PC-3 (cell line): ENCODE data around the gene OPN3. TPM values are rescaled to one million over a fixed set of nuclear protein-coding genes. Genes with fewer than 3 reads are reported as not detected.

Experiments
- ATAC-seq: fragments of 200-7000 bp; cut with Tn5 transposase; 2 replicates; pipeline ENCODE4 v1.9.1; 2020; ENCODE audit warnings: mild to moderate bottlenecking, moderate library complexity
- BruUV-seq: library from RNA; stranded (reverse); fragments of 400-500 nt; replicated peaks from 2 replicates; lab custom pipeline; 2021; lab: Mats Ljungman, UMichigan
- CTCF ChIA-PET: fragments of 300-600 bp; sonication (Branson Sonifier 250); formaldehyde crosslinking; loops from one replicate; lab custom pipeline; 2022; ENCODE audit warnings: antibody characterized with exemption; lab: Charles Lee
- POLR2A ChIA-PET: fragments of 300-600 bp; sonication (Branson Sonifier 250); formaldehyde crosslinking; loops from one replicate; lab custom pipeline; 2022; ENCODE audit warnings: antibody characterized with exemption; ENCODE audit not compliant: unreplicated experiment; lab: Charles Lee
- DNase-seq: peaks from one replicate; pipeline ENCODE4 v3.0.0-alpha.2; 2015
- H2AFZ ChIP-seq: fragments of 300-600 bp; sonication (generic); 2 replicates; pipeline ENCODE4 v1.6.0; 2016; ENCODE audit warnings: antibody characterized with exemption, low read length
- H3F3A ChIP-seq: fragments of 300-600 bp; sonication (generic); one replicate; pipeline ENCODE4 v1.6.0; 2017; ENCODE audit warnings: antibody characterized with exemption, low read length, control low read depth, mild to moderate bottlenecking; ENCODE audit not compliant: unreplicated experiment
- H3K27ac ChIP-seq: fragments of 300-600 bp; sonication (generic); 2 replicates; pipeline ENCODE4 v1.5.1; 2016; ENCODE audit warnings: mild to moderate bottlenecking, low read length
- H3K27me3 ChIP-seq: fragments of 300-600 bp; sonication (generic); 2 replicates; pipeline ENCODE4 v1.6.1; 2016; ENCODE audit warnings: low read length, mixed read lengths
- H3K36me3 ChIP-seq: fragments of 300-600 bp; sonication (generic); 2 replicates; pipeline ENCODE4 v1.6.1; 2016; ENCODE audit warnings: low read depth, mixed run types, low read length, mixed read lengths
- H3K4me1 ChIP-seq: fragments of 300-600 bp; sonication (generic); 2 replicates; pipeline ENCODE4 v1.5.1; 2016; ENCODE audit warnings: low read length; ENCODE audit not compliant: insufficient read depth
- H3K4me2 ChIP-seq: fragments of 300-600 bp; sonication (generic); 2 replicates; pipeline ENCODE4 v1.6.0; 2016; ENCODE audit warnings: low read length
- H3K4me3 ChIP-seq: fragments of 300-600 bp; sonication (generic); 2 replicates; pipeline ENCODE4 v1.5.1; 2016; ENCODE audit warnings: mild to moderate bottlenecking, low read length, mixed read lengths
- H3K79me2 ChIP-seq: fragments of 300-600 bp; sonication (generic); 2 replicates; pipeline ENCODE4 v1.6.1; 2017; ENCODE audit warnings: low read length, mixed read lengths
- H3K9ac ChIP-seq: fragments of 300-600 bp; sonication (generic); 2 replicates; pipeline ENCODE4 v1.6.0; 2016; ENCODE audit warnings: mild to moderate bottlenecking, low read length
- H3K9me2 ChIP-seq: fragments of 300-600 bp; sonication (generic); replicated peaks from 2 replicates; pipeline ENCODE4 v1.6.1; 2016; ENCODE audit warnings: mixed run types, low read length, mixed read lengths
- H3K9me3 ChIP-seq: fragments of 300-600 bp; sonication (generic); 2 replicates; pipeline ENCODE4 v1.6.1; 2016; ENCODE audit warnings: low read length, mixed read lengths
- H4K20me1 ChIP-seq: fragments of 300-600 bp; sonication (generic); 2 replicates; pipeline ENCODE4 v1.6.1; 2016; ENCODE audit warnings: low read length, mixed read lengths
- EZH2 ChIP-seq: fragments of 300-600 bp; sonication (generic); IDR thresholded peaks from one replicate; pipeline ENCODE4 v1.6.1; 2017; ENCODE audit warnings: antibody characterized with exemption, mild to moderate bottlenecking, low read length; ENCODE audit not compliant: unreplicated experiment
- EZH2phosphoT487 ChIP-seq: fragments of 300-600 bp; sonication (generic); IDR thresholded peaks from 2 replicates; pipeline ENCODE4 v1.6.1; 2018; ENCODE audit warnings: mild to moderate bottlenecking, antibody characterized with exemption, low read length, borderline replicate concordance
- intact Hi-C: fragments of 100-400 bp; cut with micrococcal nuclease; formaldehyde crosslinking; loops from 2 replicates; pipeline ENCODE4 v1.9.0; 2023
- total RNA-seq: library from RNA; depleted of rRNA; stranded (reverse); fragments of >200 nt; gene quantifications from 2 replicates; pipeline ENCODE4 v1.2.3, GENCODE V29; 2014
- TF ChIP-seq, protein P1 (sequence below): fragments of 300-600 bp; sonication (generic); conservative IDR thresholded peaks from 2 replicates; pipeline ENCODE4 v1.5.1; 2017; ENCODE audit warnings: antibody characterized with exemption, low read depth, mild to moderate bottlenecking, low read length

OPN3 gene
- total RNA-seq, 1 experiment from 2014 or later, result 44.8 TPM

DNA sequence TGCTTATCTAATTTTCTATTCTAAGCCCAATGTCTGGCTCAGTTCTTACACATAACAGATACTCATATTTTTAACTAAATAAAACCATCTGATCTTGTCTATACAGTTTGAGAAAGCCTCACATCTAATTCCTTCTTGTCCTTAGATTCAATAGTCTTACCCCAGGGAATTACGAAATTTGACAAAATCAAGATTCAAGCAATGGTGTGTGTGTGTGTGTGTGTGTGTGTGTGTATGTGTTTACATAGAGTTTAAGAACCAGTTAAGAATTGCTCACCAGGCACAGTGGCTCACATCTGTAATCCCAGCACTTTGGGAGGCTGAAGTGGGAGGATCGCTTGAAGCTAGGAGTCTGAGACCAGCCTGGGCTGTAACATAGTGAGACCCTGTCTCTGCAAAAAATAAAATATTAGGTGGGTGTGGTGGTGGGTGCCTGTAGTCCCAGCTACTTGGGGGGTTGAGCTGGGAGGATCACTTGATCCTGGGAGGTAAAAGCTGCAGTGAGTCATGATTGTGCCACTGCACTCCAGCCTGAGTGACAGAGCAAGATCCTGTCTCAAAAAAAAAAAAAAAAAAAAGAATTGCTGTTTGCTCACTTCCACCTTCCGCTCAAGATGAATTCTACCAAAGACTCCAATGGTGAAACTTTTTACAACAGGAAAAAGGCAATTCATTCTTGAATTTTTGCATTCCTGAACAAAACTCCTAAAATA is 18.1 kb upstream of the OPN3 start:
- Histone ChIP-seq H3K79me2 (no peaks in the 10 kb centered on the region), H4K20me1 (no peaks in the 10 kb centered on the region), H3K4me2 (peak overlapping the region; percentile 27), H3K27me3 (no peaks in the 10 kb centered on the region), H3K4me3 (no peak overlapping the region), H2AFZ (no peak overlapping the region), H3K9me3 (no peaks in the 10 kb centered on the region), H3K36me3 (no peaks in the 10 kb centered on the region), H3K27ac (peak overlapping the region; percentile 26), H3F3A (no peaks in the 10 kb centered on the region), H3K9ac (no peak overlapping the region), H3K9me2 (no peaks in the 10 kb centered on the region), H3K4me1 (peaks cover 36% of the 10 kb centered on the region)
- ChIA-PET POLR2A (interaction anchor here (0.6 to 0.7 kb wide), 2 partner anchors 138 to 190 kb away, joined by 11 to 12 read pairs; partner anchors contain the start of genes EXO1 and FH), CTCF (no interaction called here)
- DNase-seq, result peak; percentile 76
- peak; percentile 68 for ATAC-seq
- intact Hi-C loops, result loop anchor here (1.0 kb wide), 2 partner anchors 44 to 47 kb away; no protein-coding TSS in a partner anchor
- BruUV-seq, result no TSS peak
- TF ChIP-seq EZH2phosphoT487 (no peak), EZH2 (no peak)
- TF ChIP-seq, protein P1, sequence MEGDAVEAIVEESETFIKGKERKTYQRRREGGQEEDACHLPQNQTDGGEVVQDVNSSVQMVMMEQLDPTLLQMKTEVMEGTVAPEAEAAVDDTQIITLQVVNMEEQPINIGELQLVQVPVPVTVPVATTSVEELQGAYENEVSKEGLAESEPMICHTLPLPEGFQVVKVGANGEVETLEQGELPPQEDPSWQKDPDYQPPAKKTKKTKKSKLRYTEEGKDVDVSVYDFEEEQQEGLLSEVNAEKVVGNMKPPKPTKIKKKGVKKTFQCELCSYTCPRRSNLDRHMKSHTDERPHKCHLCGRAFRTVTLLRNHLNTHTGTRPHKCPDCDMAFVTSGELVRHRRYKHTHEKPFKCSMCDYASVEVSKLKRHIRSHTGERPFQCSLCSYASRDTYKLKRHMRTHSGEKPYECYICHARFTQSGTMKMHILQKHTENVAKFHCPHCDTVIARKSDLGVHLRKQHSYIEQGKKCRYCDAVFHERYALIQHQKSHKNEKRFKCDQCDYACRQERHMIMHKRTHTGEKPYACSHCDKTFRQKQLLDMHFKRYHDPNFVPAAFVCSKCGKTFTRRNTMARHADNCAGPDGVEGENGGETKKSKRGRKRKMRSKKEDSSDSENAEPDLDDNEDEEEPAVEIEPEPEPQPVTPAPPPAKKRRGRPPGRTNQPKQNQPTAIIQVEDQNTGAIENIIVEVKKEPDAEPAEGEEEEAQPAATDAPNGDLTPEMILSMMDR, result no peak

DNA sequence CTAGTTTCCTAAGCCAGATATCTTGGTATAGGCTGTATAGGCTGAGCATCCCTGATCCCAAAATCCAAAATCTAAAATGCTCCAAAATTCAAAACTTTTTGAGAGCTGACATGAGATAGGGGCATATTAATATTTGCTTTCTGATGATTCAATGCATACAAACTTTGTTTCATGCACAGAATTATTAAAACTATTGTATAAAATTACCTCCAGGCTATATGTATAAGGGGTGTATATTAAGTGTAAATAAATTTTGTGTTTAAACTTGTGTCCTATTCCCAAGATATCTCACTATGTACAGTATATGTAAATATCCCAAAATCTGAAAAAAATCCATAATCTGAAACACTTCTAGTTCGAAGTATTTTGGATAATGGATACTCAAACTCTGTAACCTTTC is 14.5 kb upstream of the OPN3 start:
- no peaks in the 10 kb centered on the region for H3K9me2 ChIP-seq
- H3K36me3 ChIP-seq, result no peaks in the 10 kb centered on the region
- CTCF ChIA-PET, result interaction anchor here (0.6 kb wide), 1 partner anchor 50 kb away, joined by 3 read pairs; no protein-coding TSS in a partner anchor
- H3K4me2 ChIP-seq, result peak overlapping the region; percentile 23
- H3K27me3 ChIP-seq, result no peaks in the 10 kb centered on the region
- no peak overlapping the region for H2AFZ ChIP-seq
- no peaks in the 10 kb centered on the region for H4K20me1 ChIP-seq
- no peaks in the 10 kb centered on the region for H3F3A ChIP-seq
- intact Hi-C loops, result no loop called here
- no peaks in the 10 kb centered on the region for H3K79me2 ChIP-seq
- H3K9ac ChIP-seq, result no peak overlapping the region; the same call in 1 of the 2 replicates
- H3K4me1 ChIP-seq, result peaks cover 36% of the 10 kb centered on the region
- DNase-seq (peak; percentile 71), ATAC-seq (peak; percentile 71)
- POLR2A ChIA-PET, result interaction anchor here (0.7 kb wide), 1 partner anchor 14 kb away, joined by 6 read pairs; no protein-coding TSS in a partner anchor
- TF ChIP-seq, protein P1, result no peak
- TF ChIP-seq EZH2, result no peak
- TF ChIP-seq EZH2phosphoT487, result no peak
- H3K4me3 ChIP-seq, result no peak overlapping the region
- H3K9me3 ChIP-seq, result no peaks in the 10 kb centered on the region
- BruUV-seq, result no TSS peak
- H3K27ac ChIP-seq, result peak overlapping the region; percentile 48
